ENCODE results near the gene EPS8L2.
"Not testable (repeated sequence)": the region's sequence is repeated elsewhere in the genome, so short reads cannot be mapped to it uniquely, and the experiment has no call there.

The EPS8L2 gene

GRCh38 chr11:726278-727220 lies 20.5 kb downstream of the EPS8L2 start:
- no peak for DNase-seq (ENCODE audit: low spot score)

DNA sequence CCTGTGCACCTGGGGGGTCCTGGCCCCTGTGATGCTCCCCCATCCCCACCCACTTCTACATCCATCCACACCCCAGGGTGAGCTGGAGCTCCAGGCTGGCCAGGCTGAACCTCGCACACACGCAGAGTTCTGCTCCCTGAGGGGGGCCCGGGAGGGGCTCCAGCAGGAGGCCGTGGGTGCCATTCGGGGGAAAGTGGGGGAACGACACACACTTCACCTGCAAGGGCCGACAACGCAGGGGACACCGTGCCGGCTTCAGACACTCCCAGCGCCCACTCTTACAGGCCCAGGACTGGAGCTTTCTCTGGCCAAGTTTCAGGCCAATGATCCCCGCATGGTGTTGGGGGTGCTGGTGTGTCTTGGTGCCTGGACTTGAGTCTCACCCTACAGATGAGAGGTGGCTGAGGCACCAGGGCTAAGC lies 21.3 kb downstream of the EPS8L2 start:
- DNase-seq (ENCODE audit: low spot score) = no peak

- DNase-seq (ENCODE audit: low spot score) = peak; percentile 97
Measured at GRCh38 chr11:727859-728748, 22.1 kb downstream of the EPS8L2 start.

GRCh38 chr11:728901-729491 lies 23.0 kb downstream of the EPS8L2 start:
- DNase-seq (ENCODE audit: low spot score) = no peak

DNA sequence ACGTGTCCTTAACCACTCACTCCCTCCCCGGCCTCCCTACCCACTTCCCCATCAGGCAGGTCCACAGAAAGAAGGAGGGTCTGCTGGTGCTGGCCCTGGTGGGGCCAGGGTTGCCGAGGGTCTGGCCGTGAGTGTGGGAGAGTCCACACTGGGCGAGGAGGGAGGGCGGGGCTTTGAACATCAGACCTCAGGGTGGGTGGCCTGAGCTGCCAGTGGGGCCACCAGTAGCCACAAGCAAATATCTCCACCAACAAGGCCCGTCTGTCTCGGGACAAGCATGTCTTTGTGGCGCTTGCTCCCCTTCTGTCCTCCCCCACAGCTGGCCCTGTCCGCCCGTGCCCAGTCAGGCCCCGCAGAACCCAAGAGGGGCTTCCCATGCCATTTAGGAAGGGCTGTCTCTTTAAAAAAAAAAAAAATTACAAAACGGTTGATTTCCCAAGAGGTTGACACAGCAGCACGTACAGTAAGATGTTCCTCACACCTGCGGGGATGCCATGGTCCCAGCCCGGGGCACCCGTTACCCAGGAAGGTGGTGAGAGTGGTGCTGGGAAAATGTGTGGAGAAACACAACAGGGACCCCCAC lies 23.6 kb downstream of the EPS8L2 start:
- DNase-seq (ENCODE audit: low spot score) = no peak

GRCh38 chr11:733072-733471 lies 27.0 kb downstream of the EPS8L2 start:
- no peak for DNase-seq (ENCODE audit: low spot score)

DNA sequence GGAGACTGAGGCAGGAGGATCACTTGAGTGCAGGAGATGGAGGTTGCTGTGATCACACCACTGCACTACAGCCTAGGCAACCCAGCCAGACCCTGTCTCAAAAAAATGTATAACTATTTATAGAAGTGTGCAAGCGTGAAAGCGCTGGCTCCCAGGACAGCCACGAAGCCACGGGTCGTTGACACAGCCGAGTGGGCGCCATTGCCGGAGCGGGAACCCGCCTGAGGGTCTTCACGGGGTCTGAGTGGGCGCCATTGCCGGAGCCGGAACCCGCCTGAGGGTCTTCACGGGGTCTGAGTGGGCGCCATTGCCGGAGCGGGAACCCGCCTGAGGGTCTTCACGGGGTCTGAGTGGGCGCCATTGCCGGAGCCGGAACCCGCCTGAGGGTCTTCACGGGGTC lies 28.5 kb downstream of the EPS8L2 start:
- DNase-seq (ENCODE audit: low spot score) = not testable (repeated sequence)

- DNase-seq (ENCODE audit: low spot score) = no peak
Measured at GRCh38 chr11:737366-737765, 31.3 kb downstream of the EPS8L2 start.

DNA sequence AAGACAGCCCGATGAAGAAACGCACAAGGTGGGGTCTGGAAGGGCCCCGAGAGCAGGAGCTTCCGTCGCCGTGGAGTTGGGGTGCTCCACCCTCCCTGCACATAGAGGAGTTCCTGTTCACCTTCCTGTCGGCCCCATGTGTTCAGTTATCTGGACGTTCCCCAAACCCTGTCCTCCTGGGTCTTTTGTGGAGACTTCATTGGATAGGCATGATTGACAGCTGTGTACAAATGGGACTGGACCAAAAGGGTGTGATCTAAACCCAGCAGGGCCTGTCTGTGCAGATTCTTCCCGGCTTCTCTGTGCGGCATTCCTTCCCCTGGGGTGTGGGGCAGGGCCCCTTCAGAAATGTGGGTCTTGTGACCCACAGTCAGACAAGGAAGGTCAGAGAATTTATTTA lies 31.9 kb downstream of the EPS8L2 start:
- not testable (repeated sequence) for DNase-seq (ENCODE audit: low spot score)

- no peak for DNase-seq (ENCODE audit: low spot score)
Measured at GRCh38 chr11:742156-742546, 36.1 kb downstream of the EPS8L2 start.

DNA sequence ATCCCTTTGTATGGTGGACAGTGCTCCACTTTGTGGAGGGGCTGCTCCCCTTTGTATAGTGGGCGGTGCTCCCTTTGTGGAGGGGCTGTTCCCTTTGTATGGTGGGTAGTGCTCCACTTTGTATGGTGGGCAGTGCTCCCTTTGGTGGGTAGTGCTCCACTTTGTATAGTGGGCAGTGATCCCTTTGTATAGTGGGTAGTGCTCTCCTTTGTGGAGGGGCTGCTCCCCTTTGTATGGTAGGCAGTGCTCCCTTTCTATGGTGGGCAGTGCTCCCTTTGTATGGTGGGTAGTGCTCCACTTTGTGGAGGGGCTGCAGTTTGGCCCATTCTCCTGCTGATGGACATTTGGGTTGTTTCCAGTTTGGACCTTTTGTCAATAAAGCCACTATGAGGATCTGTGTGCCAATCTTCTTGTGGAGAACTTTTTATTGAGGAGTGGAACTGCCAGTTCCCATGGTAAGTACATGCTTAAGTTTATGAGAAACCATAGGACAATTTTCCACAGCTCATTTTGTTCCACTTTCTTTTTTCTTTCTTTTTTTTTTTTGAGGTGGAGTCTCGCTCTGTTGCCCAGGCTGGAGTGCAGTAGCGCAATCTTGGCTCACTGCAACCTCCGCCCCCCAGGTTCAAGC lies 36.7 kb downstream of the EPS8L2 start:
- no peak for DNase-seq (ENCODE audit: low spot score)

GRCh38 chr11:745428-745827 lies 39.4 kb downstream of the EPS8L2 start:
- DNase-seq (ENCODE audit: low spot score) = no peak

- DNase-seq (ENCODE audit: low spot score) = no peak
Measured at GRCh38 chr11:746289-747157, 40.5 kb downstream of the EPS8L2 start.

- DNase-seq (ENCODE audit: low spot score) = peak; percentile 95
Measured at GRCh38 chr11:747158-748006, 41.4 kb downstream of the EPS8L2 start, which contains the start of gene TALDO1. TALDO1 (plus strand) TSS chr11:747464; CDS start chr11:747482, 18 bp downstream.

GRCh38 chr11:748007-748359 lies 42.0 kb downstream of the EPS8L2 start:
- DNase-seq (ENCODE audit: low spot score) = no peak

- no peak for DNase-seq (ENCODE audit: low spot score)
Measured at GRCh38 chr11:749731-750130, 43.7 kb downstream of the EPS8L2 start.

DNA sequence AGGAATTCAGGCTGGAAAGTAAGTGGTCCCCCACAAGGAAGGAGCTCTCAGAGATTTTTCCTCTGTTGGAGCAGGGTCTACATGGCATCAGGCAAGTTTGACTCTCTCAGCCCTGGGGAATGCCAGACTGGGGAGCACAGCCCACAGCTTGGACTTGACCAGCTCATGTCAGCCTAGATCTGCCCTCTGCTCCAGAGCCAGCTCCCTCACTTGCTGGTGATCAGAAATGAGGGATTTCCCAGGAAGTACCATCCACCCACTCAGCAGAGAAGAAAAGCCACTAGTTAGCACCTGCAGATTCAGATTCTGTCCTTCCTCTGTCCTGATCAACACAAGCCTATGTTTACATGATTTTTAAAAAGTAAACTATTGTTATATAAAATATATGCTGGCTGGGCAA lies 54.2 kb downstream of the EPS8L2 start:
- no peak for DNase-seq (ENCODE audit: low spot score)

DNA sequence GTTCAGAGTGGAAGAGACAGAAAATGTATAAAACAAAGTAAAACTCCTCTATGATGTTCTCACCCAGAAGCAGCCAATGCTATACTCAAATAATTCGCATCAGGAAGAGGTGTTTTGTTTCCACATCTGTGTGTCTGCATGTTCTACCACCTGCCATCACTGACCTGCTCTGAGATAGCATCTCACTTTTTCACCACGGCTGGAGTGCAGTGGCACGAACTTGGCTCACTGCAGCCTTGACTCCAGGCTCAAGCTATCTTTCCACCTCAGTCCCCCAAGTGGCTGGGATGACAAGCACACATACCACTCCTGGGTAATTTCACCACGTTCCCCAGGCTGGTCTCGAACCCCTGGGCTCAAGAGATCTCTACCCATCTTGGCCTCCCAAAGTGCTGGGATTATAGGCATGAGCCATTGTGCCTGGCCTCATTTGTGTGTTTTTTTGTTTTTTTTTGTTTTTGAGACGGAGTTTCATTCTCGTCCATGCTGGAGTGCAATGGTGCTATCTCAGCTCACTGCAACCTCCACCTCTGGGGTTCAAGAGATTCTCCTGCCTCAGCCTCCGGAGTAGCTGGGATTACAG lies 55.6 kb downstream of the EPS8L2 start:
- DNase-seq (ENCODE audit: low spot score) = no peak

DNA sequence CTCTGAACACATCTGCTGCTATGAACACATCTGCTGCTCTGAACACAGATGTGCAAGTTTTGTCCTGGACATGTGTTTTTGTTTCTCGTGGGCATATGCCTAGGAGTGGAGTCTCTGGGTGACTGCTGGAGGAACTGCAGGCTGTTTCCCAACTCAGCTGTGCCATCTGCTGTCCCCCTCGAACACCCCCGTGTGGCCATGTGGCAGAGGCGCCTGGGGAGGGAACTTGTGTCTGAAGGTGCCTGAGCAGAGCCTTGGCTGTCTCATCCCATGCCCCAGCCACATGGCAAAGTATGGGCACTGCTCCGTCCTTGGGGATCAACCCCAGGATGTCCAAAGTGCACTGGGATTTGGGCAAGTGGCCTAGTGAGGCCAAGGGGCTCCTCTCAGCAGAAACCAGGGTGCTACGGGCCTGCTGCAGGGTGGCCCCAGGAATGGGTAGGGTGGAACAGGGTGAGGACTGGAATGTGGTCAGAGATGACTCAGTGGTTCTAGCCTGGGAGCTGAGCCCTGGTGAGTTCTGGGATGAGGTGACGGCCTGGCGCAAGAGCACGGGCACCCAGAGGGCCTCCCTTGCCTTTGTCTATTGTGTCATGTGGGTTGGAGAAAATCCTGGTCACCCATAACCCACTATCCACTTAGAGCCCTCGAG lies 56.5 kb downstream of the EPS8L2 start:
- DNase-seq (ENCODE audit: low spot score) = peak; percentile 95

Data from AG08395 (cell line).